B cell (primary cell): Measurements from ENCODE around the gene AFDN. TPM values are rescaled to one million over a fixed set of nuclear protein-coding genes. Genes with fewer than 3 reads are reported as not detected.

Experiments
- ATAC-seq: fragments of 200-7000 bp; cut with Tn5 transposase; one replicate; pipeline ENCODE4 v1.10.0; 2021; ENCODE audit warnings: low read depth, mild to moderate bottlenecking, moderate number of reproducible peaks, moderate library complexity
- CTCF ChIA-PET: fragments of 350-600 bp; sonication (Branson Sonifier 250); formaldehyde crosslinking; loops from one replicate; lab custom pipeline; 2021; ENCODE audit warnings: antibody characterized with exemption, inconsistent platforms; lab: Charles Lee
- POLR2A ChIA-PET: fragments of 350-600 bp; sonication (Branson Sonifier 250); formaldehyde crosslinking; loops from one replicate; lab custom pipeline; 2021; ENCODE audit warnings: antibody characterized with exemption; lab: Charles Lee
- DNase-seq: peaks from one replicate; pipeline ENCODE4 v3.0.0; 2013
- H2AFZ ChIP-seq: 2 replicates; pipeline ENCODE4 v1.6.1; 2012; ENCODE audit warnings: mild to moderate bottlenecking, low read depth, low read length; ENCODE audit not compliant: insufficient read depth, poor library complexity, severe bottlenecking
- H3K27ac ChIP-seq, 2 donors: 1 replicate in 1 of 2; 2 replicates in 1 of 2; pipeline ENCODE4 v1.5.1; 2012 to 2013; ENCODE audit warnings: low read length in 2 of 2, mild to moderate bottlenecking in 2 of 2, moderate library complexity in 1 of 2
- H3K27me3 ChIP-seq, 4 experiments: fragments of 200-600 bp in 1 of 4; sonication (generic) in 1 of 4; replicated peaks in 1 of 4; 1 replicate in 2 of 4; 2 replicates in 2 of 4; pipeline versions ENCODE4 v1.6.1 to v1.7.0; 2013 to 2016; ENCODE audit warnings: low read length in 3 of 4, mild to moderate bottlenecking in 2 of 4, mixed read lengths in 1 of 4, moderate library complexity in 1 of 4; ENCODE audit not compliant: insufficient read depth in 4 of 4, control insufficient read depth in 3 of 4; ENCODE audit errors: control extremely low read depth in 1 of 4
- H3K36me3 ChIP-seq, 2 experiments: replicated peaks in 1 of 2; 1 replicate in 1 of 2; 2 replicates in 1 of 2; pipeline versions ENCODE4 v1.6.1 to v1.7.1; 2013; ENCODE audit warnings: low read length in 1 of 2; ENCODE audit not compliant: insufficient read depth in 2 of 2, control insufficient read depth in 1 of 2; ENCODE audit errors: control extremely low read depth in 1 of 2, extremely low read depth in 1 of 2
- H3K4me1 ChIP-seq, 2 donors: fragments of 200-600 bp in 1 of 2; sonication (generic) in 1 of 2; 1 replicate in 1 of 2; 2 replicates in 1 of 2; pipeline versions ENCODE4 v1.5.1 to v1.6.1; 2013 to 2017; ENCODE audit warnings: low read length in 2 of 2; ENCODE audit not compliant: control insufficient read depth in 2 of 2, insufficient read depth in 2 of 2
- H3K4me2 ChIP-seq: replicated peaks from 2 replicates; pipeline ENCODE3; 2012; ENCODE audit warnings: mild to moderate bottlenecking, low read depth, low read length; ENCODE audit not compliant: poor library complexity, severe bottlenecking
- H3K4me3 ChIP-seq, 5 experiments: fragments of 200-600 bp in 1 of 5; sonication (generic) in 1 of 5; 1 replicate in 3 of 5; 2 replicates in 2 of 5; pipeline versions ENCODE4 v1.5.1 to v1.7.0; 2011 to 2016; ENCODE audit warnings: low read length in 4 of 5, mild to moderate bottlenecking in 4 of 5, low read depth in 2 of 5, control low read depth in 1 of 5, moderate library complexity in 1 of 5; ENCODE audit not compliant: insufficient read depth in 1 of 5; ENCODE audit errors: control extremely low read depth in 1 of 5, extremely low read depth in 1 of 5
- H3K79me2 ChIP-seq: fragments of 200-600 bp; sonication (generic); one replicate; pipeline ENCODE4 v1.6.0; 2016; ENCODE audit warnings: low read length; ENCODE audit not compliant: control insufficient read depth, insufficient read depth
- H3K9ac ChIP-seq: fragments of 200-600 bp; sonication (generic); 2 replicates; pipeline ENCODE4 v1.6.1; 2017; ENCODE audit warnings: mild to moderate bottlenecking, low read length, moderate library complexity
- H3K9me3 ChIP-seq, 3 donors: one replicate each; pipeline versions ENCODE4 v1.6.1 to v1.7.1; 2013; ENCODE audit warnings: low read length in 2 of 3; ENCODE audit not compliant: control insufficient read depth in 2 of 3, insufficient read depth in 1 of 3; ENCODE audit errors: control extremely low read depth in 1 of 3
- H4K20me1 ChIP-seq: 2 replicates; pipeline ENCODE4 v1.6.0; 2012; ENCODE audit warnings: mild to moderate bottlenecking, low read length; ENCODE audit not compliant: insufficient read depth, control insufficient read depth, poor library complexity, severe bottlenecking
- H3K27ac Mint-ChIP-seq: one replicate; pipeline ENCODE4 v1.8.0; 2021; ENCODE audit warnings: mixed read lengths
- H3K27me3 Mint-ChIP-seq: one replicate; pipeline ENCODE4 v1.8.0; 2021; ENCODE audit warnings: mixed read lengths
- H3K4me1 Mint-ChIP-seq: one replicate; pipeline ENCODE4 v1.8.0; 2021; ENCODE audit warnings: mixed read lengths
- H3K4me3 Mint-ChIP-seq: one replicate; pipeline ENCODE4 v1.8.0; 2021; ENCODE audit warnings: mixed read lengths
- H3K9me3 Mint-ChIP-seq: one replicate; pipeline ENCODE4 v1.8.0; 2022; ENCODE audit warnings: mixed read lengths; ENCODE audit not compliant: insufficient read depth
- CTCF ChIP-seq: fragments of 200-600 bp; IDR thresholded peaks from one replicate; pipeline ENCODE4 v1.8.0; 2022; ENCODE audit warnings: antibody characterized with exemption, mild to moderate bottlenecking
- EZH2 ChIP-seq: IDR thresholded peaks from 2 replicates; pipeline ENCODE4 v1.6.1; 2012; ENCODE audit warnings: borderline replicate concordance, low read depth, mild to moderate bottlenecking, moderate library complexity, low read length; ENCODE audit not compliant: insufficient read depth, poor library complexity, severe bottlenecking
- whole genome bisulfite sequencing: methylation state at CpG from one replicate; pipeline ENCODE4 v1.1.5; 2013; ENCODE audit warnings: missing lambda C conversion rate; ENCODE audit not compliant: insufficient coverage; 5-methylcytosine and 5-hydroxymethylcytosine counted together
- intact Hi-C: fragments of 100-400 bp; cut with micrococcal nuclease; formaldehyde crosslinking; loops from one replicate; pipeline ENCODE4 v1.10.0; 2022
- polyA plus RNA-seq: library from polyadenylated mRNA; depleted of rRNA; stranded (reverse); fragments of >200 nt; gene quantifications from 2 replicates; pipeline ENCODE4 v1.2.3, GENCODE V29; 2012
- total RNA-seq, 2 donors: library from RNA; stranded (reverse); fragments of 120-200 nt in 1 of 2; gene quantifications; 1 replicate in 1 of 2; 2 replicates in 1 of 2; pipeline versions ENCODE4 v1.2.3 to v1.2.4, GENCODE V29; 2013 to 2022

Gene AFDN
- total and polyA plus RNA-seq, 2 donors (not counting 1 experiment from before 2014, with no cell fraction given) = 15.4 to 70.5 TPM

GRCh38 chr6:167984144-167984719 is 157.5 kb downstream of the AFDN start:
- ATAC-seq (no peak), DNase-seq (no peak)
- Histone ChIP-seq H3K9ac (no peak overlapping the region), H3K27me3 (no peaks in the 10 kb centered on the region), H2AFZ (no peak overlapping the region), H3K4me3 (no peak overlapping the region), H3K79me2 (no peaks in the 10 kb centered on the region), H3K27ac (no peak overlapping the region), H4K20me1 (no peaks in the 10 kb centered on the region), H3K4me1 (no peaks in the 10 kb centered on the region), H3K36me3 (no peaks in the 10 kb centered on the region), H3K9me3 (peaks cover 0 to 21% (median 0%) of the 10 kb centered on the region in 3 donors), H3K4me2 (no peak overlapping the region)
- 89% methylated on average over 8 of the region's 11 CpGs for WGBS
- Mint-ChIP-seq H3K9me3 (no peaks in the 10 kb centered on the region), H3K4me1 (no peaks in the 10 kb centered on the region), H3K27ac (no peak overlapping the region), H3K4me3 (no peak overlapping the region), H3K27me3 (no peaks in the 10 kb centered on the region)
- ChIA-PET POLR2A (no interaction called here), CTCF (no interaction called here)
- TF ChIP-seq EZH2 (no peak), CTCF (no peak)
- intact Hi-C loops = no loop called here

GRCh38 chr6:167984876-167985604 is 158.3 kb downstream of the AFDN start:
- ATAC-seq (no peak), DNase-seq (no peak)
- H2AFZ ChIP-seq = no peak overlapping the region
- no peaks in the 10 kb centered on the region for H3K27me3 Mint-ChIP-seq
- H3K79me2 ChIP-seq = no peaks in the 10 kb centered on the region
- H3K4me2 ChIP-seq = no peak overlapping the region
- intact Hi-C loops = no loop called here
- no peaks in the 10 kb centered on the region for H3K4me1 Mint-ChIP-seq
- H3K9me3 ChIP-seq = peaks cover 0 to 21% (median 0%) of the 10 kb centered on the region in 3 donors
- no peak for TF ChIP-seq CTCF
- TF ChIP-seq EZH2 = no peak
- no peak overlapping the region for H3K4me3 Mint-ChIP-seq
- H3K27me3 ChIP-seq = no peaks in the 10 kb centered on the region
- H3K4me1 ChIP-seq = no peaks in the 10 kb centered on the region
- no peak overlapping the region for H3K27ac ChIP-seq
- ChIA-PET CTCF (no interaction called here), POLR2A (no interaction called here)
- H4K20me1 ChIP-seq = no peaks in the 10 kb centered on the region
- no peak overlapping the region for H3K9ac ChIP-seq
- H3K9me3 Mint-ChIP-seq = no peaks in the 10 kb centered on the region
- no peak overlapping the region for H3K4me3 ChIP-seq
- H3K27ac Mint-ChIP-seq = no peak overlapping the region
- H3K36me3 ChIP-seq = no peaks in the 10 kb centered on the region
- WGBS = 90% methylated on average over 10 of the region's 13 CpGs
